Neural progenitor cell (in vitro differentiated cells): Measurements from ENCODE around the gene HIBADH. TPM values are rescaled to one million over a fixed set of nuclear protein-coding genes. Genes with fewer than 3 reads are reported as not detected.
A peak's percentile ranks its signal among the peaks of the same experiment; 100 is the strongest.

Experiments
- DNase-seq: peaks from one replicate; pipeline ENCODE4 v3.0.0-alpha.2; 2016; ENCODE audit warnings: low spot score
- H2AFZ ChIP-seq: fragments of 200-600 bp; sonication (generic); replicated peaks from 2 replicates; pipeline ENCODE4 v1.6.1; 2016; ENCODE audit warnings: antibody characterized with exemption
- H3F3A ChIP-seq: fragments of 200-600 bp; sonication (generic); 2 replicates; pipeline ENCODE4 v1.6.1; 2016; ENCODE audit warnings: antibody characterized with exemption, low read depth
- H3K27ac ChIP-seq: fragments of 200-600 bp; sonication (generic); 2 replicates; pipeline ENCODE4 v1.5.1; 2016; ENCODE audit warnings: mild to moderate bottlenecking
- H3K27me3 ChIP-seq: fragments of 200-600 bp; sonication (generic); 2 replicates; pipeline ENCODE4 v1.6.1; 2016; ENCODE audit warnings: mild to moderate bottlenecking, moderate library complexity
- H3K36me3 ChIP-seq: fragments of 200-600 bp; sonication (generic); 2 replicates; pipeline ENCODE4 v1.5.1; 2016
- H3K4me1 ChIP-seq: fragments of 200-600 bp; sonication (generic); 2 replicates; pipeline ENCODE4 v1.6.1; 2016; ENCODE audit warnings: mixed run types
- H3K4me2 ChIP-seq: fragments of 200-600 bp; sonication (generic); 2 replicates; pipeline ENCODE4 v1.6.1; 2016
- H3K4me3 ChIP-seq: fragments of 200-600 bp; sonication (generic); 2 replicates; pipeline ENCODE4 v1.5.1; 2016
- H3K79me2 ChIP-seq: fragments of 200-600 bp; sonication (generic); 2 replicates; pipeline ENCODE4 v1.6.1; 2016; ENCODE audit warnings: low read depth
- H3K9ac ChIP-seq: fragments of 200-600 bp; sonication (generic); 2 replicates; pipeline ENCODE4 v1.6.1; 2016
- H3K9me3 ChIP-seq: fragments of 200-600 bp; sonication (generic); 2 replicates; pipeline ENCODE4 v1.5.1; 2016; ENCODE audit warnings: low read depth
- H4K20me1 ChIP-seq: fragments of 200-600 bp; sonication (generic); 2 replicates; pipeline ENCODE4 v1.6.1; 2016; ENCODE audit warnings: low read depth
- H3K27ac Mint-ChIP-seq: 3 replicates; pipeline ENCODE4 v1.8.0; 2021; ENCODE audit warnings: mixed read lengths
- H3K27me3 Mint-ChIP-seq: 2 replicates; pipeline ENCODE4 v1.8.0; 2022; ENCODE audit warnings: low read depth, mild to moderate bottlenecking, inconsistent platforms, moderate library complexity, mixed read lengths; ENCODE audit not compliant: insufficient read depth
- H3K36me3 Mint-ChIP-seq: 3 replicates; pipeline ENCODE4 v1.8.0; 2021; ENCODE audit warnings: mixed read lengths
- H3K4me1 Mint-ChIP-seq: 3 replicates; pipeline ENCODE4 v1.8.0; 2021; ENCODE audit warnings: mixed read lengths
- H3K4me3 Mint-ChIP-seq: 3 replicates; pipeline ENCODE4 v1.8.0; 2021; ENCODE audit warnings: mild to moderate bottlenecking, moderate library complexity, mixed read lengths
- H3K9me3 Mint-ChIP-seq: 3 replicates; pipeline ENCODE4 v1.8.0; 2020; ENCODE audit warnings: mixed read lengths
- EZH2 ChIP-seq: fragments of 200-600 bp; sonication (generic); IDR thresholded peaks from 2 replicates; pipeline ENCODE4 v1.6.1; 2017; ENCODE audit warnings: antibody characterized with exemption, mild to moderate bottlenecking, moderate library complexity
- EZH2phosphoT487 ChIP-seq: fragments of 200-600 bp; sonication (generic); IDR thresholded peaks from 2 replicates; pipeline ENCODE4 v1.6.1; 2017; ENCODE audit warnings: antibody characterized with exemption
- total RNA-seq: library from RNA; depleted of rRNA; stranded (reverse); fragments of >200 nt; gene quantifications from 2 replicates; pipeline ENCODE4 v1.2.3, GENCODE V29; 2015; ENCODE audit warnings: low replicate concordance
- TF ChIP-seq, protein P1 (sequence below): fragments of 200-600 bp; sonication (generic); IDR thresholded peaks from 2 replicates; pipeline ENCODE4 v1.5.1; 2017; ENCODE audit warnings: antibody characterized with exemption, mild to moderate bottlenecking

The HIBADH gene
- total RNA-seq, 1 donor from 2014 or later = 88.6 TPM

DNA sequence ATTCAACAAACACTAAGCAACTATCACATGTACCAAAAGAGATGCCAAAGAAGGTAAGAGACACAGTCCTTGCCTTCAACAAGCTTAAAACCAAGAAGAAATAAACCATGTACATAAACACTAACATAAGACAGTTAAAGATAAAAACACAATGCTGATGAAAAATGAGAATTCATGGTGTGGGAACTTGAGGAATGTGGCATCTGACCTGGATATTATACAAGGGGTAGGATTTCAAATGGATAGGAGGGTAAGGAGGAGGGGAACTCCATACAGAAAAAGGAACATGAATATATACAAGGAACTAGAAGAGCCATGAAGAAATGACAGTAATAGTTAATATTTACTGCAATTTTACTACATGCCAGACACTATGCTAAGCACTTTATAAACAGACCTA, 11.0 kb downstream of the HIBADH start:
- no peak for DNase-seq
- peaks cover 2% of the 10 kb centered on the region for H3K9me3 Mint-ChIP-seq
- TF ChIP-seq EZH2phosphoT487 (no peak), EZH2 (no peak)
- TF ChIP-seq, protein P1, sequence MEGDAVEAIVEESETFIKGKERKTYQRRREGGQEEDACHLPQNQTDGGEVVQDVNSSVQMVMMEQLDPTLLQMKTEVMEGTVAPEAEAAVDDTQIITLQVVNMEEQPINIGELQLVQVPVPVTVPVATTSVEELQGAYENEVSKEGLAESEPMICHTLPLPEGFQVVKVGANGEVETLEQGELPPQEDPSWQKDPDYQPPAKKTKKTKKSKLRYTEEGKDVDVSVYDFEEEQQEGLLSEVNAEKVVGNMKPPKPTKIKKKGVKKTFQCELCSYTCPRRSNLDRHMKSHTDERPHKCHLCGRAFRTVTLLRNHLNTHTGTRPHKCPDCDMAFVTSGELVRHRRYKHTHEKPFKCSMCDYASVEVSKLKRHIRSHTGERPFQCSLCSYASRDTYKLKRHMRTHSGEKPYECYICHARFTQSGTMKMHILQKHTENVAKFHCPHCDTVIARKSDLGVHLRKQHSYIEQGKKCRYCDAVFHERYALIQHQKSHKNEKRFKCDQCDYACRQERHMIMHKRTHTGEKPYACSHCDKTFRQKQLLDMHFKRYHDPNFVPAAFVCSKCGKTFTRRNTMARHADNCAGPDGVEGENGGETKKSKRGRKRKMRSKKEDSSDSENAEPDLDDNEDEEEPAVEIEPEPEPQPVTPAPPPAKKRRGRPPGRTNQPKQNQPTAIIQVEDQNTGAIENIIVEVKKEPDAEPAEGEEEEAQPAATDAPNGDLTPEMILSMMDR = no peak
- no peak overlapping the region for H3K27ac Mint-ChIP-seq
- peaks cover 4% of the 10 kb centered on the region for H3K36me3 ChIP-seq
- H3K4me2 ChIP-seq = no peak overlapping the region
- H3K27ac ChIP-seq = peak overlapping the region; percentile 2
- H3K79me2 ChIP-seq = peaks cover 60% of the 10 kb centered on the region
- H3K27me3 Mint-ChIP-seq = no peaks in the 10 kb centered on the region
- H3K4me1 ChIP-seq = peaks cover 26% of the 10 kb centered on the region
- peaks cover 18% of the 10 kb centered on the region for H3F3A ChIP-seq
- H3K4me3 ChIP-seq = no peak overlapping the region
- H3K36me3 Mint-ChIP-seq = peaks cover 22% of the 10 kb centered on the region
- peaks cover 28% of the 10 kb centered on the region for H4K20me1 ChIP-seq
- no peak overlapping the region for H2AFZ ChIP-seq
- H3K9ac ChIP-seq = no peak overlapping the region
- H3K4me1 Mint-ChIP-seq = peaks cover 17% of the 10 kb centered on the region
- H3K27me3 ChIP-seq = no peaks in the 10 kb centered on the region
- H3K4me3 Mint-ChIP-seq = no peak overlapping the region
- no peaks in the 10 kb centered on the region for H3K9me3 ChIP-seq

DNA sequence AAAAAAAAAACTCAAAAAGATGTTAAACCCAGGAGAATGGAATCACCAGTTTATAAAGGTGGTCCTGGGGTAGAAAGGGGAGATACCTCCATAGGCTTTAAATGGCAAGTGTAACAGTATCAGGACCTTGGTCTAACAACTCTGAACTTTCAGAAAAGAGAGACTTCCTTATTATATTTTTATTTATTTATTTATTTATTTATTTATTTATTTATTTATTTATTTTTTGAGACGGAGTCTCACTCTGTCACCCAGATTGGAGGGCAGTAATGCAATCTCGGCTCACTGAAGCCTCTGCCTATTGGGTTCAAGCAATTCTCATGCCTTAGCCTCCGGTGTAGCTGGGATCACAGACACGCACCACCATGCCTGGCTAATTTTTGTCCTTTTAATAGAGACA, 12.4 kb downstream of the HIBADH start:
- no peak overlapping the region for H3K4me2 ChIP-seq
- TF ChIP-seq EZH2phosphoT487 (no peak), EZH2 (no peak)
- TF ChIP-seq, protein P1 = no peak
- no peak overlapping the region for H3K9ac ChIP-seq
- H3K4me3 Mint-ChIP-seq = no peak overlapping the region
- H3K27me3 ChIP-seq = no peaks in the 10 kb centered on the region
- no peak for DNase-seq
- peaks cover 26% of the 10 kb centered on the region for H3K4me1 ChIP-seq
- peaks cover 26% of the 10 kb centered on the region for H3K36me3 Mint-ChIP-seq
- peaks cover 2% of the 10 kb centered on the region for H3K9me3 Mint-ChIP-seq
- no peak overlapping the region for H3K4me3 ChIP-seq
- no peak overlapping the region for H3K27ac Mint-ChIP-seq
- H4K20me1 ChIP-seq = peaks cover 28% of the 10 kb centered on the region
- H3K4me1 Mint-ChIP-seq = peaks cover 17% of the 10 kb centered on the region
- no peaks in the 10 kb centered on the region for H3K27me3 Mint-ChIP-seq
- peaks cover 4% of the 10 kb centered on the region for H3K36me3 ChIP-seq
- H3K27ac ChIP-seq = no peak overlapping the region
- H3F3A ChIP-seq = peaks cover 18% of the 10 kb centered on the region
- peaks cover 49% of the 10 kb centered on the region for H3K79me2 ChIP-seq
- H2AFZ ChIP-seq = no peak overlapping the region
- no peaks in the 10 kb centered on the region for H3K9me3 ChIP-seq

DNA sequence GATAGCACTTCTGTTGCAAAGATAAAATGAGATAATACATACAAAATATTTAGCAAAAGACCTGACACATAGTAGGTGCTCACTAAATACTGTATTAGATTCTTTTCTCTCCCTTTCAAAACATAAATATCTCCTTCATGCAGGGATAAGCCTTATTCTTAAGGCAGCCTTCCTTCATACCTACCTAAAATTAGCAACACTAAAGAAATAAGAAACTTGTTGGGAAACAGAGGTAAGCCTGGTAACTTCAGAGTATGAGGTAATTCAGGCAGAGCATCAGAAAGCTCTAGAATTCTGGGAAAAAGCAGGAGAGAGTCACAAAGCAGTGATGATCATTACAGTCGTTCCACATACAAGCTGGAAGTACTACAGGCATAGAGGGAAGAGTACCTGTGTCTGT, 15.2 kb downstream of the HIBADH start:
- H3K9ac ChIP-seq = no peak overlapping the region
- no peak overlapping the region for H3K27ac Mint-ChIP-seq

More for the DNA sequence above, 15.2 kb downstream of the HIBADH start:
- Mint-ChIP-seq H3K4me3 (no peak overlapping the region), H3K27me3 (no peaks in the 10 kb centered on the region), H3K36me3 (peaks cover 30% of the 10 kb centered on the region), H3K4me1 (peaks cover 17% of the 10 kb centered on the region), H3K9me3 (no peaks in the 10 kb centered on the region)
- Histone ChIP-seq H3K9me3 (no peaks in the 10 kb centered on the region), H3K27ac (no peak overlapping the region), H2AFZ (no peak overlapping the region), H3K4me2 (no peak overlapping the region), H3K27me3 (no peaks in the 10 kb centered on the region), H3K36me3 (peaks cover 4% of the 10 kb centered on the region), H3K4me3 (no peak overlapping the region), H3F3A (peaks cover 10% of the 10 kb centered on the region), H3K4me1 (peaks cover 19% of the 10 kb centered on the region), H4K20me1 (peaks cover 18% of the 10 kb centered on the region), H3K79me2 (peaks cover 27% of the 10 kb centered on the region)
- TF ChIP-seq, protein P1 = no peak
- TF ChIP-seq EZH2 (no peak), EZH2phosphoT487 (no peak)
- DNase-seq = no peak
